Measurements from ENCODE around the gene ZNF483.

Gene ZNF483

GRCh38 chr9:111527347-111527746, 2.4 kb downstream of the ZNF483 start:
- no peak for ATAC-seq
- TF ChIP-seq CSRNP3 (CRISPR knock-in tag; IDR thresholded peaks at IDR 0.05): no peak
- no peak for TF ChIP-seq ZNF565 (CRISPR knock-in tag; conservative IDR thresholded peaks at IDR 0.05; ENCODE audit: low read depth)
- no peak for TF ChIP-seq ISL1 (CRISPR knock-in tag; IDR thresholded peaks at IDR 0.05)
- no peak for TF ChIP-seq ZNF70 (CRISPR knock-in tag; IDR thresholded peaks at IDR 0.05)
- no peak for TF ChIP-seq ZNF8 (CRISPR knock-in tag; IDR thresholded peaks at IDR 0.05)
- no peak for TF ChIP-seq TCF4 (CRISPR knock-in tag; IDR thresholded peaks at IDR 0.05; ENCODE audit: borderline replicate concordance)
- no peak for TF ChIP-seq POU6F1 (CRISPR knock-in tag; IDR thresholded peaks at IDR 0.05; ENCODE audit: borderline replicate concordance, low read depth)
- TF ChIP-seq ESRRG (CRISPR knock-in tag; IDR thresholded peaks at IDR 0.05): no peak
- TF ChIP-seq PPARA (CRISPR knock-in tag; IDR thresholded peaks at IDR 0.05; ENCODE audit: borderline replicate concordance): no peak
- TF ChIP-seq GLIS3 (CRISPR knock-in tag; IDR thresholded peaks at IDR 0.05): no peak
- TF ChIP-seq ZFP30 (CRISPR knock-in tag; IDR thresholded peaks at IDR 0.05): no peak
- no peak for TF ChIP-seq SNAI2 (CRISPR knock-in tag; IDR thresholded peaks at IDR 0.05)
- no peak for TF ChIP-seq ZC3H10 (CRISPR knock-in tag; IDR thresholded peaks at IDR 0.05)
- TF ChIP-seq CSDC2 (CRISPR knock-in tag; IDR thresholded peaks at IDR 0.05): no peak
- no peak for TF ChIP-seq TSHZ2 (CRISPR knock-in tag; IDR thresholded peaks at IDR 0.05)
- no peak for TF ChIP-seq BACH2 (CRISPR knock-in tag; IDR thresholded peaks at IDR 0.05; ENCODE audit: borderline replicate concordance)
- TF ChIP-seq OSR1 (CRISPR knock-in tag; IDR thresholded peaks at IDR 0.05): no peak
- TF ChIP-seq CREB5 (CRISPR knock-in tag; IDR thresholded peaks at IDR 0.05; ENCODE audit: low read depth): no peak
- TF ChIP-seq ZFP3 (CRISPR knock-in tag; IDR thresholded peaks at IDR 0.05): no peak

GRCh38 chr9:111529787-111530186, 4.8 kb downstream of the ZNF483 start:
- no peak for ATAC-seq
- TF ChIP-seq ZNF565 (CRISPR knock-in tag; conservative IDR thresholded peaks at IDR 0.05; ENCODE audit: low read depth) (no peak), TOX (CRISPR knock-in tag; IDR thresholded peaks at IDR 0.05; ENCODE audit: borderline replicate concordance) (no peak), POU6F1 (CRISPR knock-in tag; IDR thresholded peaks at IDR 0.05; ENCODE audit: borderline replicate concordance, low read depth) (no peak), CSDC2 (CRISPR knock-in tag; IDR thresholded peaks at IDR 0.05) (no peak), ZNF8 (CRISPR knock-in tag; IDR thresholded peaks at IDR 0.05) (no peak), RARB (CRISPR knock-in tag; IDR thresholded peaks at IDR 0.05) (no peak), TSHZ2 (CRISPR knock-in tag; IDR thresholded peaks at IDR 0.05) (no peak), SNAI2 (CRISPR knock-in tag; IDR thresholded peaks at IDR 0.05) (no peak), ZC3H10 (CRISPR knock-in tag; IDR thresholded peaks at IDR 0.05) (no peak), TCF4 (CRISPR knock-in tag; IDR thresholded peaks at IDR 0.05; ENCODE audit: borderline replicate concordance) (no peak), CREB5 (CRISPR knock-in tag; IDR thresholded peaks at IDR 0.05; ENCODE audit: low read depth) (no peak), BACH2 (CRISPR knock-in tag; IDR thresholded peaks at IDR 0.05; ENCODE audit: borderline replicate concordance) (no peak), ARNTL (CRISPR knock-in tag; IDR thresholded peaks at IDR 0.05; ENCODE audit: borderline replicate concordance, low read depth) (no peak), OSR1 (CRISPR knock-in tag; IDR thresholded peaks at IDR 0.05) (no peak), GLIS3 (CRISPR knock-in tag; IDR thresholded peaks at IDR 0.05) (no peak), ZFP3 (CRISPR knock-in tag; IDR thresholded peaks at IDR 0.05) (no peak), CSRNP3 (CRISPR knock-in tag; IDR thresholded peaks at IDR 0.05) (no peak), PPARA (CRISPR knock-in tag; IDR thresholded peaks at IDR 0.05; ENCODE audit: borderline replicate concordance) (no peak)
